Fibroblast of the aortic adventitia (primary cell): ENCODE data around the gene PNPLA1. TPM values are rescaled to one million over a fixed set of nuclear protein-coding genes. Genes with fewer than 3 reads are reported as not detected.
A peak's percentile ranks its signal among the peaks of the same experiment; 100 is the strongest.

Experiments used
- DNase-seq: peaks from one replicate; pipeline ENCODE4 v3.0.0-alpha.2; 2010; ENCODE audit warnings: low read depth
- H3K4me3 ChIP-seq: 2 replicates; pipeline ENCODE4 v1.5.1; 2011; ENCODE audit warnings: low read depth, mild to moderate bottlenecking, control low read depth, low read length, moderate library complexity
- CTCF ChIP-seq: IDR thresholded peaks from 2 replicates; pipeline ENCODE4 v1.5.1; 2011; ENCODE audit warnings: mild to moderate bottlenecking, low read length, control low read depth, inconsistent platforms; ENCODE audit not compliant: insufficient read depth
- total RNA-seq: library from RNA; depleted of rRNA; stranded (reverse); fragments of >200 nt; gene quantifications from 2 replicates; pipeline ENCODE4 v1.2.3, GENCODE V29; 2012; ENCODE audit warnings: low replicate concordance

Gene PNPLA1
- total RNA-seq, 1 donor, result 0.09 TPM

DNA sequence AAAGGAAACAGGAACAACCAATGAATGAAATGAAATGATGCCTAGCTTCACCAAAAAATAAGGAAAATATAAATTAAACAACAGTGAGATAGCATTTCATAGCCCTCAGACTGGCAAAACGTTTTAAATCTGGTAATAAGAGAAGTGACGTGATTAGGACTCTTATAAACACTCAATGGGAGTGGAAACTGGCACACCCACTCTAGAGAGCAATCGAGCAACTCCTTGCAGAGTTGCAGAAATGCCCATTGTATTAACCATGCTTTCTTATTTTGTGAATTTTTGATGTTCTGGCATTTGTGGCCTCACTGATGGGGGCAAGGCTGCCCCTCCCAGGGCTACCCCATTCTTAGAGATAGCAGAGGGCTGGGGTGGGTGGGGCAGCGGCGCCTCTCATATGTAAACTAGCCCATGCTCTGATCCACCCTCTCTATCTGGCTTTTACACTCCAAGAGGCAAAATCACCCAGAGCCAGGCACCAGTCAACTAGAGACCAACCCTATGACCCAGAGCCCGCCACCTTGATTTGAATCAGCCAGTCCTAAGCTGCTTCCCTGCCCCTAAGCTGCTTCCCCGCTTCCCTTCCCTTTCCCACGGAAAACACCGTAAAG, 6.4 kb upstream of the PNPLA1 start:
- no peak overlapping the region for H3K4me3 ChIP-seq
- no peak for TF ChIP-seq CTCF
- DNase-seq, result no peak

DNA sequence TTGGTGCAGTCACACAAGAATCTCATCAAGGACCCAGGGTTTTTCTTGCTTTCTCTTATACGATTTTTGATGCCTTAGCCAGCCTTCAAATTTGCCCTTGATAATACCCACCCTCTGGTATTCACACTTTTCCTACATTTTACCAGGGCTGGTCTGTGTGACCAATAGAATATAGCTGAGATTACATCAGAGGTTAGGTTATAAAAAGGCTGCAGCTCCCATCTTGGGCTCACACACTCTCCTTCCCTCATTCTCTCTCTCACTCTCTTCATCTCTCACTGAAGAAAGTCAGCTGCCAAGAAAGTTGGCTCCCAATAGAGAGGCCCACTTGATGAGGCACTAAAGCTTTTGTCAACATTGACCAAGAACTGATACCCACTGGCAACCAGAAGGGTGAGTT, 4.1 kb upstream of the PNPLA1 start:
- no peak for DNase-seq
- no peak overlapping the region for H3K4me3 ChIP-seq
- TF ChIP-seq CTCF, result no peak

DNA sequence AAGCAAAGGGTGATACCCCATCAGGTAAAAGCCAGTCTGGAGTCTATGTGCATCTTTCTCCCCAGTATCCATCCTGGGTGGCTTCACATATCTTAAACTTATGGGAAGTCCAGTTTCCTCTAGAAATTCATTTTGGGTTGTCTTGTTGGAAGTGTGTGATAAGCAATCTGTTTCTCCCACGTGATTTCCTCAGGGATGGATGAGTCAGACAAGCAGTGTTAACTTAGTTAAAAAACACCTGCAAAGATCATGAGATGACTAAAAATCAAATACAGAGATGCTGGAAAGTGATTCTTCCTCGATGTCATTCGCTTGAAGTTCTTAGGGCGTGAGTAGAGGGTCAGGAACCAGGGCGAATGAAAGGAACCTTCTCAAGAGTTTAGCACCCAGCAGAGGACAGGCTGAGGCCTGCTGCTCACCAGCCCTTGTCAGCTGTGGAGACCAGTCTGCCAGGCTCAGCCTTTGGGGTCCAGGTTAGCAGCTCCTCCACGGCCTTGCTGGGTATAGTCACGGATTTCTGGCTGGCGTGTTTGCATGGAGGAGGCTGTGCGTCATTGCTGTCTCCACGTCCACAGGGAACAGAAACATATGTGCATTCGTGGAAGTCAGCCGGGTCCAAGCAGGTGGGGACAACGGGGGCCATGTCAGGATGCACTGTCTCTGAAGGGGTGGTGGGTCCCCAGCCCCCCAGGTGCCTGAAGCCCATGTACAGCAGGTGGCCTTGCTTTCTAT, 2.8 kb upstream of the PNPLA1 start:
- DNase-seq, result peak; percentile 35
- no peak overlapping the region for H3K4me3 ChIP-seq

DNA sequence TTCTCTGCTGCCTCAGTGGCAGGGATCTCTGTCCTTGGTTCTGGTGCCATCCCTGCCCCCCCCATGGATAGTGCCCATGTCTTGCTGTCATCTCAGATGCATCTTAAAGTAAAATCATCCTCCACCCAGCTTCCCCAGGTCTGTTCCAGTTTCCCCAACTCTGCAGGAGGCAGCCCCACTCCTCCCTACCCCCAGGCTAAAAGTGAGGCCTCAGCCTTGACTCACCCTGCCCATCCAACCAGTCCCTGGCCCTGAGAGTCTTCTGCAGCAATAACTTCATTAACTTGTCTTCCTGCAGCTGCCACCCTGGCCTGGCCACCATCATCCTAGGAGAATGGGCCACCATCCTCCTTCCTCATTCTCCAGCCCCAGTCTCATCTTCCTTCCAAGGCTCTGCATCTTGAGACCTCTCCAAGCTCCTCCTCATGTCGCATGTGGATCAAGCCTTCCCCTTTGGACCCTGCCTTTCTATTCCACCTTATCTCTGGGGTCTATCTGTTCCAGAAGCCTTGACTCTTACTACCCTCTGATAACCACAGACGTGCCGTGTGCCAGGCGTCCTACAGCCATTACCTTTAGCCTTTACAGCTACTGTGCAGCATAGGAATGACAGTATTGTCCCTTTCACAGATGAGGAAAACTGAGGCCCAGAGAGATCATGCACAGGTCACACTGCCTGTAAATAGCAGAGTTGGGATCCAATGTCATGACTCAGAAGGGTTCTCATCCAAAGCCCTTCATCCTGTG, 2.0 kb upstream of the PNPLA1 start:
- TF ChIP-seq CTCF, result no peak
- DNase-seq, result no peak
- H3K4me3 ChIP-seq, result no peak overlapping the region

More for the DNA sequence above, 2.8 kb upstream of the PNPLA1 start:
- TF ChIP-seq CTCF, result no peak

- peak; percentile 44 for DNase-seq
- H3K4me3 ChIP-seq, result no peak overlapping the region
- TF ChIP-seq CTCF, result no peak
These were observed 1.2 kb upstream of the PNPLA1 start for GRCh38 chr6:36268478-36269275.

DNA sequence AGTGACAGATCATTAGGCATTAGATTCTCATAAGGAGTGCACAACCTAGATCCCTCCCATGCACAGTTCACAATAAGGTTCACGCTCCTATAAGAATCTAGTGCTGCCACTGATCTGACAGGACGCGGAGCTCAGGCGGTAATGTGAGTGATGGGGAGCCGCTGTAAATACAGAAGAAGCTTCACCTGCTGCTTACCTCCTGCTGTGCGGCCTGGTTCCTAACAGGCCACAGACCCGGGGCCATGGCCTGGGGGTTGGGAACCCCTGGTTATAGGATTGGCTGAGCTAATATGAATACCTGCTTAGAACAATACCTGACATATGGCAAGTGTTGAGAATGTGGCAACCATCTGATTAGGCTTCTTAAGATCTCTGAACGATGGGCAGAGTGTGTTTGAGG, 2.4 kb downstream of the PNPLA1 start:
- DNase-seq, result no peak
- no peak overlapping the region for H3K4me3 ChIP-seq
- no peak for TF ChIP-seq CTCF
